Endothelial cell of umbilical vein (primary cell): ENCODE results near the gene COPS9.

ENCODE experiments used
- CTCF ChIP-seq, 2 donors: IDR thresholded peaks; 1 replicate in 1 of 2; 2 replicates in 1 of 2; pipeline ENCODE4 v1.5.1; 2011; ENCODE audit warnings: low read length in 2 of 2, mild to moderate bottlenecking in 2 of 2, moderate library complexity in 2 of 2, control low read depth in 1 of 2, inconsistent platforms in 1 of 2, low read depth in 1 of 2; ENCODE audit not compliant: insufficient read depth in 1 of 2; ENCODE audit errors: extremely low read depth in 1 of 2
- EZH2 ChIP-seq: IDR thresholded peaks from 2 replicates; pipeline ENCODE4 v1.6.1; 2012; ENCODE audit warnings: borderline replicate concordance, low read depth, mild to moderate bottlenecking, moderate library complexity, low read length, inconsistent platforms; ENCODE audit not compliant: severe bottlenecking
- FOS ChIP-seq: IDR thresholded peaks from 2 replicates; pipeline ENCODE4 v1.6.1; 2011; ENCODE audit warnings: mild to moderate bottlenecking, low read length, moderate library complexity, borderline replicate concordance; ENCODE audit not compliant: insufficient read depth
- GATA2 ChIP-seq: IDR thresholded peaks from 2 replicates; pipeline ENCODE4 v1.7.0; 2011; ENCODE audit warnings: low read depth, mild to moderate bottlenecking, moderate library complexity, mixed read lengths, low read length; ENCODE audit not compliant: insufficient read length, insufficient read depth
- JUN ChIP-seq: IDR thresholded peaks from 2 replicates; pipeline ENCODE4 v1.6.1; 2011; ENCODE audit warnings: borderline replicate concordance, low read depth; ENCODE audit not compliant: insufficient read length, insufficient read depth
- MAX ChIP-seq: IDR thresholded peaks from 2 replicates; pipeline ENCODE4 v1.6.1; 2011; ENCODE audit not compliant: insufficient read depth, insufficient read length
- MYC ChIP-seq: IDR thresholded peaks from one replicate; pipeline ENCODE4 v1.6.1; 2011; ENCODE audit warnings: mild to moderate bottlenecking, low read depth, low read length
- POLR2A ChIP-seq: IDR thresholded peaks from 2 replicates; pipeline ENCODE4 v1.6.1; 2012; ENCODE audit warnings: low read depth, mild to moderate bottlenecking, control low read depth, low read length
- POLR2AphosphoS5 ChIP-seq: IDR thresholded peaks from 2 replicates; pipeline ENCODE4 v1.6.1; 2012; ENCODE audit warnings: low read depth, mild to moderate bottlenecking, control low read depth, low read length, moderate library complexity; ENCODE audit not compliant: insufficient read depth

- no peak for TF ChIP-seq CTCF (IDR thresholded peaks at IDR 0.05; ENCODE audit: extremely low read depth in 1 of 2, insufficient read depth in 1 of 2, low read depth in 1 of 2, low read length in 2 of 2)
- no peak for TF ChIP-seq POLR2A
- no peak for TF ChIP-seq FOS
- TF ChIP-seq EZH2, result no peak
- no peak for TF ChIP-seq MAX
- no peak for TF ChIP-seq POLR2AphosphoS5
- TF ChIP-seq MYC, result no peak
- TF ChIP-seq JUN, result no peak
- no peak for TF ChIP-seq GATA2
These were observed 28.5 kb upstream of the COPS9 start for GRCh38 chr2:240164586-240164985.
